Activated T-cell treated with anti-CD3 and anti-CD28 coated beads, Interleukin-2, amount 50 U/mL, for 48 hours (primary cell): ENCODE results near the gene AK1.
"Not testable (repeated sequence)": the region's sequence is repeated elsewhere in the genome, so short reads cannot be mapped to it uniquely, and the experiment has no call there.

Source experiments
- DNase-seq, 2 experiments: peaks; one replicate each; pipeline ENCODE4 v3.0.0-alpha.2; 2020

AK1 gene

DNA sequence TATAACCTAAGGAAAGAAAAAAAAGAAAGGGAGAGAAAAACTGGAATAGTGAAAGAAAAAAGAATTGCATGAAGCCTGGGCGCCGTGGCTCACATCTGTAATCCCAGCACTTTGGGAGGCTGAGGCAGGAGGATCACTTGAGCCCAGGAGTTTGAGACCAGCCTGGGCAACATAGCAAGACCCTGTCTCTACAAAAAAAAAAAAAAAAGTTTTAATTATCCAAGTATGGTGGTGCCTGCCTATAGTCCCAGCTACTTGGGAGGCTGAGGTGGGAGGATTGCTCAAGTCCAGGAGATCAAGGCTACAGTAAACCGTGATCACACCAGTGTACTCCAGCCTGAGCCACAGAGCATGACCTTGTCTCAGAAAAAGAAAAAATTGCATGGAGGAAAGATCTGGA is 4.2 kb upstream of the AK1 start:
- DNase-seq: not testable (repeated sequence)

- no peak for DNase-seq
Observed at GRCh38 chr9:127880143-127880542, 2.7 kb upstream of the AK1 start.

DNA sequence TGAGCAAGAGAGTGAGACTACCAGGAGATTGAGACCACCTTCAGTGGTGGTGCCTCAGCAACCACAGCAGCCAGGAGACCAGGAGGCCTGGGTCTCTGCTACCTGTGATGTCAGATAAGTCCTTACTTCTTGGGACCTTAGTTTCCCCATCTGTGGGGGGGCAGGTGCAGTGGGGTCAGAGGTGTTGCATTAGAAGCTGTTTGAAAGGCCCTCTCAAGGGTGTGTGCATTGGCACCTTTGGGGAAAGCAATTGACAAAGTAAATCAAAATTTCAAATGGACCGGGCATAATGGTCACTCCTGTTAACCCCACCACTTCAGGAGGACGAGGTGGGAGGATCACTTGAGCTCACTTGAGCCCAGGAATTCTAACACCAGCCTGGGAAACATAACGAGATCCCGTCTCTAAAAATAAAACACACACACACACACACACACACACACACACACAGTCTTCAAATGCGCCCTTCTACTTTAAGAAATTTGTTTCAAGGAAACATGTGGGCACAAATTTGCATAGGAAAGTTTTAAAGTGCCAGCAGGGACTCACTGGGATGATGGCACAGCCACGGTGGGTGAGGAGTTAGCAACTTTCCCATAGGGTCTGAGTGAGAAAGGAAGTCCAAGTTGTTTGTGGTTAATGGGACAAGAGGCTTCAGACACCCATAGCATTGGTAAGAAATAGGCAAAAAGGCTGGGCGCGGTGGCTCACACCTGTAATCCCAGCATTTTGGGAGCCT is 1.3 kb upstream of the AK1 start:
- no peak for DNase-seq

DNA sequence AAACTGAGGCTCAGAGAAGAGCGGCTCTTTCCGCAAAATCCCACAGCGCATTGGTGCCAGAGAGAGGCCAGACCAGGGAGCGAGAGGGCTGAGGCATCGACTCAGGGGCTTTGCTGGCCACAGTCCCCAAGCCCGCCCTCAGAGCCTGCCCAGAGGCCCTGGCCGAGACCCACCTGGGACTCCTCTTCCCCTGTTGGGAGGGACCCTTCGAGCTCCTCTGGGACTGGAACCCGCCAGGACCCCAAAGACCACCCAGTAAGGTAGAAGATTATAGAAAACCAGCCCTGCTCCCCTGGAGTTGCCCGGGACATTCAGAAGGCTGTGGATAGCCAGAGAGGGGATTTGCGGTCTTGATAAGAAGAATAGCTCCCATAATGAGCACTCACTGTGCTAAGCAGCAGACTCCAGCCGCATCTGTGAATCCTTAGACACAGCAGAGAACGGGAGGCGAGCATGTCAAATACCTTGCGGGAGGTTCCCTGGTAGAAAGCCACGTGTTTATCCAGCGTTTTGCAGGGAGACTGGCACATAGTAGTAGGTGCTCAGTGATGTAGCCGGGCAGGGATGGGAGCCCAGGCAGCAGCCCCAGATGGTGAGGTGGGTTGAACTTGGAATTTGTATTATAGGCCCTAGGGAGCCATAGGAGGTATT is 651 bp upstream of the AK1 start:
- DNase-seq: no peak

- no peak for DNase-seq
Observed at GRCh38 chr9:127876764-127877562, 512 bp downstream of the AK1 start.

- DNase-seq: no peak
Observed at GRCh38 chr9:127876026-127876763, 1.3 kb downstream of the AK1 start.

GRCh38 chr9:127875306-127875966 is 2.0 kb downstream of the AK1 start:
- DNase-seq: no peak

GRCh38 chr9:127874301-127875221 is 2.9 kb downstream of the AK1 start:
- DNase-seq: no peak

GRCh38 chr9:127873886-127874285 is 3.6 kb downstream of the AK1 start:
- DNase-seq: no peak

GRCh38 chr9:127873223-127873691 is 4.2 kb downstream of the AK1 start:
- DNase-seq: no peak

GRCh38 chr9:127872369-127873222 is 4.9 kb downstream of the AK1 start:
- no peak for DNase-seq

- no peak for DNase-seq
Observed at GRCh38 chr9:127871531-127871930, 5.9 kb downstream of the AK1 start.

DNA sequence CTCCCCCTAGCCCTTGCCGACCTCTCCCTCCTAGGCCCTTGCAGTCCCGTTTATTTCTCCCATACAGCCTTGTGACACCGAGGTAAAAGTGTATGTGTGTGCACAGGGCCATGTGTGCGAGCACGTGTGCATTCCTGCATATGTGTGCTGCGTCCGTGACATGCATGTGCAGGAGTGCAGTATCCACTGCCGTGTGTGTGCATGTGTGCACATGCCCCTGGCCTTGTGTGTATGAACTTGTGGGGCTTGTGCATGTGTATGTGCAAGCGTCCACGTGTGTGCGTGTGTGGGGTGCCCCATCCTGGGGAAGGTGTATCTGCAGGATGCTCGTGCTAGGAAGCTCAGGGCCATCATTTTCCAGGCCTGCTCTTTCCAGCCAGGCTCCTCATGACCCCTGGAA is 6.6 kb downstream of the AK1 start:
- DNase-seq: no peak

DNA sequence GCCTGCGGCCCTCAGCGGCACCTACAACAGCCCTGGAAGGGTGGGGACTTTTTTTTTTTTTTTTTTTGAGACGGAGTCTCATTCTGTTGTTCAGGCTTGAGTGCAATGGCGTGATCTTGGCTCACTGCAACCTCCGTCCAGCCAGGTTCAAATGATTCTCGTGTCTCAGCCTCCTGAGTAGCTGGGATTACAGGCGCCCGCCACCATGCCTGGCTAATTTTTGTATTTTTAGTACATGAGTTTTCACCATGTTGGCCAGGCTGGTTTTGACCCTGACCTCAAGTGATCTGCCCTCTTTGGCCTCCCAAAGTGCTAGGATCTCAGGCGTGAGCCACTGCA is 7.4 kb downstream of the AK1 start:
- DNase-seq: not testable (repeated sequence)

GRCh38 chr9:127869310-127870152 is 7.9 kb downstream of the AK1 start:
- DNase-seq: peak; percentile 91 to 94

DNA sequence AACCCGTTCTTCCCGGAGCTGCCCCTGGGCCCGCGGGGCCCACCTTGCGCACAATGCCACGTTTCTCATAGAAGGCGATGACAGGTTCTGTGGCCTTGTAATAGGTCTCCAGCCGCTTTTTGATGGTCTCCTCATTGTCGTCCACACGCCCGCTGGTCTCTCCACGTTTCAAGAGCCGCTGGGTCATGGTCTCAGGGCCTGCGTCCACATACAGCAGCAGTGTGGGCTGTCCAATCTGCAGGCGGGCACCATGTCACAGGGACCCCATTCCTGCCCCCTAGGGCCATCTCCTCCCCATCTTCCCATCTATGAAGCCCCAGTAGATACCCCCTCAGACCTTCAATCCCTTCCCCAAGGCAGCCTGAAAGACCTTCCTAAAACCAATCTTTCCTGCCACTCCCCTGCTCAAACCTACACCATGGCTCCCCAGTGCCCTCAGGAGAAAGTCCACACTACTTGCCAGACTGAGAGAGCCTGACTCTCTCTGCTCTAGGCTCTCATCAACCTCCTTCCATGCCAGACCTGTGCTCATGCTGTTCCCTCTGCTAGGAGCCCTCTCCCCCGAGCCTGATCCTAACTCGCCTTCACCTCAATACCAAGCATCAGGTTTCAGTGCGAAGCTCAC is 9.1 kb downstream of the AK1 start:
- no peak for DNase-seq

- no peak for DNase-seq
Observed at GRCh38 chr9:127867356-127868277, 9.9 kb downstream of the AK1 start.

GRCh38 chr9:127866535-127866934 is 10.9 kb downstream of the AK1 start:
- DNase-seq: no peak
